DND-41 (cell line): ENCODE results near the gene LRRC47.
"Not testable (repeated sequence)": the region's sequence is repeated elsewhere in the genome, so short reads cannot be mapped to it uniquely, and the experiment has no call there.

Experiments used
- ATAC-seq: fragments of 200-7000 bp; cut with Tn5 transposase; 3 replicates; pipeline ENCODE4 v1.9.1; 2021; ENCODE audit warnings: low read depth; ENCODE audit not compliant: insufficient read depth
- DNase-seq: peaks from one replicate; pipeline ENCODE4 v3.0.0-alpha.2; 2020
- H2AFZ ChIP-seq: 2 replicates; pipeline ENCODE4 v1.6.0; 2012; ENCODE audit warnings: low read depth, low read length
- H3K27ac ChIP-seq: 2 replicates; pipeline ENCODE4 v1.5.1; 2012; ENCODE audit warnings: low read length, inconsistent platforms
- H3K27me3 ChIP-seq: fragments of 200-600 bp; sonication (generic); 2 replicates; pipeline ENCODE4 v1.6.0; 2012; ENCODE audit warnings: low read length, mild to moderate bottlenecking, inconsistent platforms; ENCODE audit not compliant: insufficient read depth, poor library complexity
- H3K36me3 ChIP-seq: 2 replicates; pipeline ENCODE4 v1.5.1; 2012; ENCODE audit warnings: low read length, inconsistent platforms; ENCODE audit not compliant: insufficient read depth
- H3K4me1 ChIP-seq: 2 replicates; pipeline ENCODE4 v1.5.1; 2012; ENCODE audit warnings: mild to moderate bottlenecking, low read length; ENCODE audit not compliant: insufficient read depth
- H3K4me2 ChIP-seq: 2 replicates; pipeline ENCODE4 v1.6.0; 2012; ENCODE audit warnings: mild to moderate bottlenecking, moderate library complexity, low read length, inconsistent platforms; ENCODE audit not compliant: insufficient read depth
- H3K4me3 ChIP-seq, 2 experiments: fragments of 200-600 bp in 1 of 2; shearing (Covaris generic) in 1 of 2; 2 replicates each; pipeline ENCODE4 v1.5.1; 2012 to 2016; ENCODE audit warnings: inconsistent platforms in 2 of 2, low read length in 2 of 2, mild to moderate bottlenecking in 2 of 2, low read depth in 1 of 2, moderate library complexity in 1 of 2
- H3K79me2 ChIP-seq: 2 replicates; pipeline ENCODE4 v1.6.0; 2012; ENCODE audit warnings: low read length, inconsistent platforms; ENCODE audit not compliant: insufficient read depth
- H3K9ac ChIP-seq: 2 replicates; pipeline ENCODE4 v1.6.0; 2012; ENCODE audit warnings: low read depth, mild to moderate bottlenecking, inconsistent platforms, low read length, moderate library complexity
- H3K9me3 ChIP-seq: 2 replicates; pipeline ENCODE4 v1.5.1; 2012; ENCODE audit warnings: low read length, moderate library complexity, mild to moderate bottlenecking, inconsistent platforms; ENCODE audit not compliant: insufficient read depth, severe bottlenecking
- H4K20me1 ChIP-seq: 2 replicates; pipeline ENCODE4 v1.6.0; 2012; ENCODE audit warnings: low read length; ENCODE audit not compliant: insufficient read depth
- CTCF ChIP-seq: IDR thresholded peaks from 2 replicates; pipeline ENCODE4 v1.5.1; 2012; ENCODE audit warnings: borderline replicate concordance, low read length, moderate library complexity, mild to moderate bottlenecking; ENCODE audit not compliant: poor library complexity, severe bottlenecking; ENCODE audit errors: extremely low read depth
- EZH2 ChIP-seq: IDR thresholded peaks from 3 replicates; pipeline ENCODE4 v1.6.1; 2012; ENCODE audit warnings: borderline replicate concordance, low read depth, mild to moderate bottlenecking, moderate library complexity, low read length, inconsistent platforms; ENCODE audit not compliant: severe bottlenecking

Gene LRRC47

GRCh38 chr1:3749512-3749911, 46.8 kb downstream of the LRRC47 start:
- Histone ChIP-seq H3K79me2 (no peaks in the 10 kb centered on the region), H3K36me3 (no peaks in the 10 kb centered on the region), H3K27me3 (no peaks in the 10 kb centered on the region), H3K4me3 (no peak overlapping the region), H2AFZ (no peak overlapping the region), H4K20me1 (no peaks in the 10 kb centered on the region; the same call in 1 of the 2 replicates), H3K4me2 (no peak overlapping the region), H3K9me3 (no peaks in the 10 kb centered on the region), H3K9ac (no peak overlapping the region), H3K27ac (no peak overlapping the region), H3K4me1 (no peaks in the 10 kb centered on the region)
- DNase-seq (no peak), ATAC-seq (no peak)
- no peak for TF ChIP-seq EZH2
- TF ChIP-seq CTCF = no peak

- H3K4me3 ChIP-seq, DNase-seq, H3K36me3 ChIP-seq, H2AFZ ChIP-seq, H3K9me3 ChIP-seq, H3K27me3 ChIP-seq, H3K27ac ChIP-seq, H4K20me1 ChIP-seq, H3K79me2 ChIP-seq, ATAC-seq, H3K4me2 ChIP-seq, H3K4me1 ChIP-seq, H3K9ac ChIP-seq: not testable (repeated sequence)
Measured at GRCh38 chr1:3748316-3748900, 47.9 kb downstream of the LRRC47 start.

GRCh38 chr1:3747903-3748302, 48.4 kb downstream of the LRRC47 start:
- H3K9ac ChIP-seq = no peak overlapping the region

GRCh38 chr1:3747522-3747848, 48.8 kb downstream of the LRRC47 start:
- H3K27ac ChIP-seq = no peak overlapping the region
- H2AFZ ChIP-seq = no peak overlapping the region

More at GRCh38 chr1:3747903-3748302, 48.4 kb downstream of the LRRC47 start:
- no peak for TF ChIP-seq CTCF
- TF ChIP-seq EZH2 = no peak
- DNase-seq = no peak
- Histone ChIP-seq H3K79me2 (no peaks in the 10 kb centered on the region), H3K36me3 (no peaks in the 10 kb centered on the region), H3K27ac (no peak overlapping the region), H3K9me3 (no peaks in the 10 kb centered on the region), H2AFZ (no peak overlapping the region), H3K27me3 (no peaks in the 10 kb centered on the region), H4K20me1 (no peaks in the 10 kb centered on the region; the same call in 1 of the 2 replicates), H3K4me2 (no peak overlapping the region), H3K4me1 (no peaks in the 10 kb centered on the region), H3K4me3 (no peak overlapping the region)
- no peak for ATAC-seq

More at GRCh38 chr1:3747522-3747848, 48.8 kb downstream of the LRRC47 start:
- Histone ChIP-seq H3K27me3 (no peaks in the 10 kb centered on the region), H3K4me3 (no peak overlapping the region), H3K9ac (no peak overlapping the region), H3K79me2 (no peaks in the 10 kb centered on the region), H3K36me3 (no peaks in the 10 kb centered on the region), H3K9me3 (no peaks in the 10 kb centered on the region), H4K20me1 (no peaks in the 10 kb centered on the region; the same call in 1 of the 2 replicates), H3K4me1 (no peaks in the 10 kb centered on the region), H3K4me2 (no peak overlapping the region)
- DNase-seq = no peak
- TF ChIP-seq EZH2 = no peak
- TF ChIP-seq CTCF = no peak
- ATAC-seq = no peak
